Mesenchymal stem cell (in vitro differentiated cells and primary cell): ENCODE data around the gene LY6G5B.

Source experiments
- DNase-seq: peaks from one replicate; pipeline ENCODE4 v3.0.0-alpha.2; 2013
- H2AFZ ChIP-seq: one replicate; pipeline ENCODE4 v1.6.1; 2013; ENCODE audit warnings: low read depth, mild to moderate bottlenecking, control low read depth, inconsistent platforms, low read length, moderate library complexity
- H2AK5ac ChIP-seq: 2 replicates; pipeline ENCODE4 v1.6.1; 2013; ENCODE audit warnings: low read length, moderate library complexity, mild to moderate bottlenecking, inconsistent platforms; ENCODE audit not compliant: severe bottlenecking
- H2BK120ac ChIP-seq: one replicate; pipeline ENCODE4 v1.6.1; 2013; ENCODE audit warnings: low read depth, mild to moderate bottlenecking, inconsistent platforms, low read length, moderate library complexity
- H2BK12ac ChIP-seq, 2 experiments: one replicate each; pipeline ENCODE4 v1.6.1; 2013; ENCODE audit warnings: inconsistent platforms in 2 of 2, low read length in 2 of 2, mild to moderate bottlenecking in 2 of 2, moderate library complexity in 2 of 2, control low read depth in 1 of 2
- H2BK15ac ChIP-seq: one replicate; pipeline ENCODE4 v1.6.1; 2013; ENCODE audit warnings: mild to moderate bottlenecking, low read depth, inconsistent platforms; ENCODE audit not compliant: poor library complexity, severe bottlenecking
- H2BK5ac ChIP-seq: 2 replicates; pipeline ENCODE4 v1.6.1; 2013; ENCODE audit warnings: low read depth, mild to moderate bottlenecking, low read length, control low read depth, inconsistent platforms; ENCODE audit not compliant: poor library complexity, severe bottlenecking
- H3K14ac ChIP-seq, 2 experiments: one replicate each; pipeline ENCODE4 v1.6.1; 2013; ENCODE audit warnings: inconsistent platforms in 2 of 2, low read length in 2 of 2, control low read depth in 1 of 2, mild to moderate bottlenecking in 1 of 2, moderate library complexity in 1 of 2
- H3K18ac ChIP-seq, 2 experiments: one replicate each; pipeline ENCODE4 v1.6.1; 2013; ENCODE audit warnings: inconsistent platforms in 2 of 2, low read length in 2 of 2, control low read depth in 1 of 2, low read depth in 1 of 2, mild to moderate bottlenecking in 1 of 2
- H3K23ac ChIP-seq, 2 experiments: one replicate each; pipeline ENCODE4 v1.6.1; 2013; ENCODE audit warnings: inconsistent platforms in 2 of 2, low read length in 2 of 2, mild to moderate bottlenecking in 2 of 2, moderate library complexity in 2 of 2, control low read depth in 1 of 2
- H3K27ac ChIP-seq: 2 replicates; pipeline ENCODE4 v1.5.1; 2013; ENCODE audit warnings: mild to moderate bottlenecking, moderate library complexity, low read length, control low read depth, inconsistent platforms; ENCODE audit not compliant: poor library complexity, severe bottlenecking
- H3K27me3 ChIP-seq, 2 experiments: 2 replicates each; pipeline versions ENCODE4 v1.6.1 to v1.7.0; 2013; ENCODE audit warnings: low read length in 2 of 2, mild to moderate bottlenecking in 2 of 2, moderate library complexity in 2 of 2, control low read depth in 1 of 2, inconsistent platforms in 1 of 2; ENCODE audit not compliant: control insufficient read depth in 1 of 2, insufficient read depth in 1 of 2
- H3K36me3 ChIP-seq, 2 experiments: 2 replicates each; pipeline versions ENCODE4 v1.6.1 to v1.7.0; 2013; ENCODE audit warnings: low read length in 2 of 2, control low read depth in 1 of 2, inconsistent platforms in 1 of 2, low read depth in 1 of 2, mild to moderate bottlenecking in 1 of 2; ENCODE audit not compliant: insufficient read depth in 2 of 2, control insufficient read depth in 1 of 2
- H3K4ac ChIP-seq, 2 experiments: one replicate each; pipeline ENCODE4 v1.6.1; 2013; ENCODE audit warnings: inconsistent platforms in 2 of 2, low read length in 2 of 2, mild to moderate bottlenecking in 2 of 2, moderate library complexity in 2 of 2, control low read depth in 1 of 2, low read depth in 1 of 2
- H3K4me1 ChIP-seq: 2 replicates; pipeline ENCODE4 v1.6.1; 2013; ENCODE audit warnings: low read depth, low read length, control low read depth; ENCODE audit not compliant: control insufficient read depth, insufficient read depth
- H3K4me2 ChIP-seq: 2 replicates; pipeline ENCODE4 v1.6.1; 2013; ENCODE audit warnings: low read length, mild to moderate bottlenecking, inconsistent platforms; ENCODE audit not compliant: poor library complexity, severe bottlenecking
- H3K4me3 ChIP-seq, 2 experiments: 2 replicates each; pipeline versions ENCODE4 v1.5.1 to v1.7.0; 2013; ENCODE audit warnings: low read length in 2 of 2, mild to moderate bottlenecking in 2 of 2, control low read depth in 1 of 2, low read depth in 1 of 2; ENCODE audit not compliant: insufficient read depth in 1 of 2
- H3K79me1 ChIP-seq: replicated peaks from 2 replicates; pipeline ENCODE4 v1.6.1; 2013; ENCODE audit warnings: mild to moderate bottlenecking, control low read depth, low read length, inconsistent platforms; ENCODE audit not compliant: poor library complexity, severe bottlenecking
- H3K9ac ChIP-seq: 2 replicates; pipeline ENCODE4 v1.7.0; 2013; ENCODE audit warnings: mild to moderate bottlenecking, low read length, moderate library complexity
- H3K9me3 ChIP-seq: 2 replicates; pipeline ENCODE4 v1.7.0; 2013; ENCODE audit warnings: mild to moderate bottlenecking, low read length; ENCODE audit not compliant: control insufficient read depth
- H4K8ac ChIP-seq: one replicate; pipeline ENCODE4 v1.6.1; 2013; ENCODE audit warnings: inconsistent platforms, mild to moderate bottlenecking, low read length, moderate library complexity
- H4K91ac ChIP-seq: one replicate; pipeline ENCODE4 v1.6.1; 2013; ENCODE audit warnings: mild to moderate bottlenecking, low read length, inconsistent platforms
- WGBS: methylation state at CpG from one replicate; pipeline ENCODE4 v1.1.7; 2013; ENCODE audit warnings: mixed read lengths; 5-methylcytosine and 5-hydroxymethylcytosine counted together

Gene LY6G5B

GRCh38 chr6:31658158-31658688 lies 11.6 kb upstream of the LY6G5B start:
- H3K4me3 ChIP-seq: peak overlapping the region in 1 of 2 experiments; percentile 98
- no peak overlapping the region for H4K91ac ChIP-seq
- no peak overlapping the region for H3K14ac ChIP-seq
- H3K27me3 ChIP-seq: no peaks in the 10 kb centered on the region
- DNase-seq: no peak
- H2BK120ac ChIP-seq: no peak overlapping the region
- 87% methylated on average over 3 of the region's 4 CpGs for WGBS
- peaks cover 32% of the 10 kb centered on the region for H3K4me1 ChIP-seq
- H3K36me3 ChIP-seq: peaks cover 28 to 49% of the 10 kb centered on the region in 2 experiments
- no peak overlapping the region for H3K27ac ChIP-seq
- no peak overlapping the region for H2AK5ac ChIP-seq
- H3K9ac ChIP-seq: peak overlapping the region; percentile 97
- H4K8ac ChIP-seq: no peak overlapping the region
- no peak overlapping the region for H2BK12ac ChIP-seq
- no peak overlapping the region for H2AFZ ChIP-seq
- H2BK5ac ChIP-seq: no peak overlapping the region
- no peaks in the 10 kb centered on the region for H3K9me3 ChIP-seq
- H3K79me1 ChIP-seq: peaks cover 19% of the 10 kb centered on the region
- H2BK15ac ChIP-seq: no peak overlapping the region
- no peak overlapping the region for H3K4me2 ChIP-seq
- H3K4ac ChIP-seq: no peak overlapping the region
- peak overlapping the region in 1 of 2 experiments; percentile 85 for H3K23ac ChIP-seq
- H3K18ac ChIP-seq: no peak overlapping the region

GRCh38 chr6:31658983-31659648 lies 10.7 kb upstream of the LY6G5B start:
- H2BK120ac ChIP-seq: no peak overlapping the region
- peak overlapping the region in 1 of 2 experiments; percentile 80 for H3K14ac ChIP-seq
- no peak overlapping the region for H3K18ac ChIP-seq
- H4K91ac ChIP-seq: peak overlapping the region; percentile 44
- no peaks in the 10 kb centered on the region for H3K27me3 ChIP-seq
- no peak overlapping the region for H4K8ac ChIP-seq
- no peak overlapping the region for H2BK5ac ChIP-seq
- H3K4me3 ChIP-seq: peak overlapping the region; percentile 43 to 98
- peak overlapping the region; percentile 89 for H3K4me2 ChIP-seq
- H2AK5ac ChIP-seq: no peak overlapping the region
- H3K79me1 ChIP-seq: peaks cover 22% of the 10 kb centered on the region
- H3K27ac ChIP-seq: no peak overlapping the region
- no peak overlapping the region for H2BK15ac ChIP-seq
- no peak overlapping the region for H2AFZ ChIP-seq
- peak overlapping the region in 1 of 2 experiments; percentile 28 for H3K23ac ChIP-seq
- peak overlapping the region; percentile 97 for H3K9ac ChIP-seq
- H3K9me3 ChIP-seq: no peaks in the 10 kb centered on the region
- peak overlapping the region in 1 of 2 experiments; percentile 43 for H2BK12ac ChIP-seq
- 97% methylated on average over 13 of the region's 13 CpGs for WGBS
- H3K4ac ChIP-seq: no peak overlapping the region
- DNase-seq: no peak
- peaks cover 33 to 53% of the 10 kb centered on the region in 2 experiments for H3K36me3 ChIP-seq
- H3K4me1 ChIP-seq: peaks cover 36% of the 10 kb centered on the region

- Histone ChIP-seq H4K8ac (peak overlapping the region; percentile 89), H3K9me3 (no peaks in the 10 kb centered on the region), H3K4me1 (peaks cover 39% of the 10 kb centered on the region), H3K27ac (peak overlapping the region; percentile 86), H3K4me2 (peak overlapping the region; percentile 89), H3K18ac (peak overlapping the region; percentile 82 to 97), H3K36me3 (peaks cover 33 to 53% of the 10 kb centered on the region in 2 experiments), H3K79me1 (peaks cover 24% of the 10 kb centered on the region), H3K4me3 (peak overlapping the region; percentile 78 to 98), H2AFZ (peak overlapping the region; percentile 72), H2BK120ac (no peak overlapping the region), H2BK15ac (no peak overlapping the region), H3K4ac (peak overlapping the region; percentile 61 to 94), H2AK5ac (peak overlapping the region; percentile 44), H3K14ac (peak overlapping the region in 1 of 2 experiments; percentile 93), H4K91ac (peak overlapping the region; percentile 78), H2BK5ac (no peak overlapping the region), H3K23ac (peak overlapping the region in 1 of 2 experiments; percentile 90), H3K9ac (peak overlapping the region; percentile 97), H3K27me3 (no peaks in the 10 kb centered on the region), H2BK12ac (peak overlapping the region in 1 of 2 experiments; percentile 55)
- 55% methylated on average over 13 of the region's 13 CpGs for whole genome bisulfite sequencing
- DNase-seq: peak; percentile 52
Measured at GRCh38 chr6:31659649-31660380, 10.0 kb upstream of the LY6G5B start.
